C4-2B (cell line): Measurements from ENCODE around the gene ATF7IP.

Experiments used
- H3K27ac ChIP-seq: fragments of 450-650 bp; 2 replicates; pipeline ENCODE4 v1.5.1; 2017
- CTCF ChIP-seq: fragments of 450-650 bp; conservative IDR thresholded peaks from 2 replicates; pipeline ENCODE4 v1.5.1; 2017; ENCODE audit warnings: mild to moderate bottlenecking
- ZFX ChIP-seq: fragments of 450-650 bp; IDR thresholded peaks from 2 replicates; pipeline ENCODE4 v1.6.1; 2017

The ATF7IP gene

GRCh38 chr12:14364583-14365271 is 755 bp upstream of the ATF7IP start:
- peak overlapping the region; percentile 83; the same call in 1 of the 2 replicates for H3K27ac ChIP-seq
- TF ChIP-seq CTCF = no peak
- no peak for TF ChIP-seq ZFX

GRCh38 chr12:14366209-14367039 is 942 bp downstream of the ATF7IP start:
- no peak for TF ChIP-seq ZFX
- peak; percentile 34 for TF ChIP-seq CTCF
- peak overlapping the region; percentile 83 for H3K27ac ChIP-seq

GRCh38 chr12:14367040-14367661 is 1.7 kb downstream of the ATF7IP start:
- no peak for TF ChIP-seq CTCF
- TF ChIP-seq ZFX = no peak
- H3K27ac ChIP-seq = no peak overlapping the region

GRCh38 chr12:14369311-14369710 is 3.8 kb downstream of the ATF7IP start:
- no peak overlapping the region for H3K27ac ChIP-seq
- TF ChIP-seq ZFX (no peak), CTCF (no peak)

GRCh38 chr12:14373217-14373616 is 7.7 kb downstream of the ATF7IP start:
- H3K27ac ChIP-seq = no peak overlapping the region
- TF ChIP-seq CTCF = no peak
- no peak for TF ChIP-seq ZFX

- TF ChIP-seq CTCF = no peak
- no peak for TF ChIP-seq ZFX
- no peak overlapping the region for H3K27ac ChIP-seq
Measured at GRCh38 chr12:14379508-14379907, 14.0 kb downstream of the ATF7IP start.
